B cell (primary cell): ENCODE measurements around the gene SPECC1.

Experiments used
- EZH2 ChIP-seq: IDR thresholded peaks from 2 replicates; pipeline ENCODE4 v1.6.1; 2012; ENCODE audit warnings: borderline replicate concordance, low read depth, mild to moderate bottlenecking, moderate library complexity, low read length; ENCODE audit not compliant: insufficient read depth, poor library complexity, severe bottlenecking
- TF ChIP-seq, protein P1 (sequence below): fragments of 200-600 bp; IDR thresholded peaks from one replicate; pipeline ENCODE4 v1.8.0; 2022; ENCODE audit warnings: antibody characterized with exemption, mild to moderate bottlenecking

- TF ChIP-seq, protein P1, sequence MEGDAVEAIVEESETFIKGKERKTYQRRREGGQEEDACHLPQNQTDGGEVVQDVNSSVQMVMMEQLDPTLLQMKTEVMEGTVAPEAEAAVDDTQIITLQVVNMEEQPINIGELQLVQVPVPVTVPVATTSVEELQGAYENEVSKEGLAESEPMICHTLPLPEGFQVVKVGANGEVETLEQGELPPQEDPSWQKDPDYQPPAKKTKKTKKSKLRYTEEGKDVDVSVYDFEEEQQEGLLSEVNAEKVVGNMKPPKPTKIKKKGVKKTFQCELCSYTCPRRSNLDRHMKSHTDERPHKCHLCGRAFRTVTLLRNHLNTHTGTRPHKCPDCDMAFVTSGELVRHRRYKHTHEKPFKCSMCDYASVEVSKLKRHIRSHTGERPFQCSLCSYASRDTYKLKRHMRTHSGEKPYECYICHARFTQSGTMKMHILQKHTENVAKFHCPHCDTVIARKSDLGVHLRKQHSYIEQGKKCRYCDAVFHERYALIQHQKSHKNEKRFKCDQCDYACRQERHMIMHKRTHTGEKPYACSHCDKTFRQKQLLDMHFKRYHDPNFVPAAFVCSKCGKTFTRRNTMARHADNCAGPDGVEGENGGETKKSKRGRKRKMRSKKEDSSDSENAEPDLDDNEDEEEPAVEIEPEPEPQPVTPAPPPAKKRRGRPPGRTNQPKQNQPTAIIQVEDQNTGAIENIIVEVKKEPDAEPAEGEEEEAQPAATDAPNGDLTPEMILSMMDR, result no peak
- no peak for TF ChIP-seq EZH2
Observed at GRCh38 chr17:20259668-20260067, 250.5 kb downstream of the SPECC1 start.
